HEK293T (cell line): ENCODE measurements around the gene INS.

Source experiments
- ELF4 ChIP-seq: fragments of 450-650 bp; IDR thresholded peaks from 2 replicates; pipeline ENCODE4 v1.6.1; 2017; ENCODE audit warnings: antibody characterized with exemption
- SUZ12 ChIP-seq: fragments of 450-650 bp; IDR thresholded peaks from 2 replicates; pipeline ENCODE4 v1.6.1; 2016; ENCODE audit warnings: mild to moderate bottlenecking
- ZNF384 ChIP-seq: fragments of 450-650 bp; IDR thresholded peaks from 2 replicates; pipeline ENCODE4 v1.6.1; 2016
- TF ChIP-seq, protein P1 (sequence below): fragments of 450-650 bp; IDR thresholded peaks from 2 replicates; pipeline ENCODE4 v1.6.1; 2016

DNA sequence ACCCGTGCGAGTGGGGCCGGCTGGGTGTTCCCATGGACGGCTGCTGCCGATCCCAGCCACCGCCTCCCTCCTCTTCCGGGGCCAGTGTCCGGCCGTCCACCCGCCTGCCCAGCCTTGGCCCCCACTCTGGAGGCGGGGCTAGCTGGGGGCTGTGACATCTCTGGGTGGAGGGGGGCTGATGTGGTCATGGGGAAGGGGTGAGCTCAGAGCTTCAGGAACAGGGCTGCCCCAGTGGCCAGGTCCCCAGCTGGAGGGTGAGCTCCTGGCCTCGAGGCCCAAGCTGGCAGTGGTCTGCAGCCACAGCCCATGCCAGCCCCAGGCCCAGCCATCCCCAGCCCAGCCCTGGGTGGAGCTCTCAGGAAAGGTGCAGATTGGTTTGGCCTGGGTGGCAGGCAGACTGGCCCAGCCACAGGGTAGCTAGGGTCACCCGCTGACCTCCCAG lies 2.7 kb downstream of the INS start:
- TF ChIP-seq SUZ12 (no peak), ZNF384 (no peak), ELF4 (no peak)
- TF ChIP-seq, protein P1, sequence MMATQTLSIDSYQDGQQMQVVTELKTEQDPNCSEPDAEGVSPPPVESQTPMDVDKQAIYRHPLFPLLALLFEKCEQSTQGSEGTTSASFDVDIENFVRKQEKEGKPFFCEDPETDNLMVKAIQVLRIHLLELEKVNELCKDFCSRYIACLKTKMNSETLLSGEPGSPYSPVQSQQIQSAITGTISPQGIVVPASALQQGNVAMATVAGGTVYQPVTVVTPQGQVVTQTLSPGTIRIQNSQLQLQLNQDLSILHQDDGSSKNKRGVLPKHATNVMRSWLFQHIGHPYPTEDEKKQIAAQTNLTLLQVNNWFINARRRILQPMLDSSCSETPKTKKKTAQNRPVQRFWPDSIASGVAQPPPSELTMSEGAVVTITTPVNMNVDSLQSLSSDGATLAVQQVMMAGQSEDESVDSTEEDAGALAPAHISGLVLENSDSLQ: no peak
